GM19328 (cell line): ENCODE data around the gene ARHGAP15.

Experiments used
- ATAC-seq: cut with Tn5 transposase; IDR thresholded peaks from one replicate; pipeline ENCODE4 v1.9.1; 2021; ENCODE audit warnings: mild to moderate bottlenecking, moderate library complexity; ENCODE audit not compliant: unreplicated experiment

Gene ARHGAP15

GRCh38 chr2:143219266-143219665 is 90.0 kb downstream of the ARHGAP15 start:
- ATAC-seq: no peak

GRCh38 chr2:143223556-143223955 is 94.3 kb downstream of the ARHGAP15 start:
- no peak for ATAC-seq

GRCh38 chr2:143225931-143226330 is 96.7 kb downstream of the ARHGAP15 start:
- ATAC-seq: no peak

- no peak for ATAC-seq
Measured at GRCh38 chr2:143226714-143227541, 97.7 kb downstream of the ARHGAP15 start.

GRCh38 chr2:143229411-143229810 is 100.2 kb downstream of the ARHGAP15 start:
- no peak for ATAC-seq

GRCh38 chr2:143229952-143230351 is 100.7 kb downstream of the ARHGAP15 start:
- no peak for ATAC-seq

GRCh38 chr2:143230506-143231253 is 101.5 kb downstream of the ARHGAP15 start:
- ATAC-seq: no peak

GRCh38 chr2:143231254-143231645 is 102.0 kb downstream of the ARHGAP15 start:
- no peak for ATAC-seq

GRCh38 chr2:143237146-143237777 is 108.0 kb downstream of the ARHGAP15 start:
- no peak for ATAC-seq

- ATAC-seq: no peak
Measured at GRCh38 chr2:143241403-143242088, 112.3 kb downstream of the ARHGAP15 start.

GRCh38 chr2:143246246-143246645 is 117.0 kb downstream of the ARHGAP15 start:
- no peak for ATAC-seq

GRCh38 chr2:143246815-143247744 is 117.9 kb downstream of the ARHGAP15 start:
- ATAC-seq: no peak

- ATAC-seq: no peak
Measured at GRCh38 chr2:143248631-143249030, 119.4 kb downstream of the ARHGAP15 start.

GRCh38 chr2:143251681-143252080 is 122.5 kb downstream of the ARHGAP15 start:
- no peak for ATAC-seq

- no peak for ATAC-seq
Measured at GRCh38 chr2:143252138-143252907, 123.1 kb downstream of the ARHGAP15 start.

- ATAC-seq: no peak
Measured at GRCh38 chr2:143254110-143254509, 124.9 kb downstream of the ARHGAP15 start.

GRCh38 chr2:143255086-143255485 is 125.9 kb downstream of the ARHGAP15 start:
- no peak for ATAC-seq

- ATAC-seq: no peak
Measured at GRCh38 chr2:143255899-143256298, 126.7 kb downstream of the ARHGAP15 start.
